SK-N-SH (cell line): ENCODE results near the gene NCKAP5. TPM values are rescaled to one million over a fixed set of nuclear protein-coding genes. Genes with fewer than 3 reads are reported as not detected.

Experiments used
- CTCF ChIA-PET: fragments of 300-600, 350-600 bp; formaldehyde crosslinking; extraction: SDS; loops from one replicate; lab custom pipeline; 2021; lab: Yijun Ruan, JAX
- POLR2A ChIA-PET: fragments of 350-600 bp; sonication (Branson Sonifier 250); formaldehyde crosslinking; extraction: SDS; loops from one replicate; lab custom pipeline; 2020; ENCODE audit warnings: antibody characterized with exemption, inconsistent platforms; lab: Yijun Ruan, JAX
- DNase-seq: peaks from one replicate; pipeline ENCODE4 v3.0.0; 2012
- H2AFZ ChIP-seq: fragments of 200-600 bp; sonication (generic); 2 replicates; pipeline ENCODE4 v1.8.1; 2016; ENCODE audit warnings: antibody characterized with exemption, mild to moderate bottlenecking, low read depth
- H3F3A ChIP-seq: fragments of 200-600 bp; sonication (generic); replicated peaks from 2 replicates; pipeline ENCODE3; 2016; ENCODE audit warnings: antibody characterized with exemption, mild to moderate bottlenecking; ENCODE audit not compliant: insufficient read depth
- H3K27ac ChIP-seq, 2 experiments: fragments of 200-500 bp in 1 of 2; fragments of 200-600 bp in 1 of 2; sonication (Bioruptor generic) in 1 of 2; sonication (generic), shearing (Covaris generic) in 1 of 2; 2 replicates each; pipeline versions ENCODE4 v1.5.1 to v1.6.1; 2014 to 2016; ENCODE audit warnings: low read depth in 2 of 2, inconsistent platforms in 1 of 2, low read length in 1 of 2, mild to moderate bottlenecking in 1 of 2, mixed read lengths in 1 of 2
- H3K27me3 ChIP-seq: fragments of 200-600 bp; sonication (generic), shearing (Covaris generic); 2 replicates; pipeline ENCODE4 v1.6.1; 2016; ENCODE audit warnings: mixed run types; ENCODE audit not compliant: insufficient read depth
- H3K36me3 ChIP-seq, 2 experiments: fragments of 200-500 bp in 1 of 2; fragments of 200-600 bp in 1 of 2; sonication (Bioruptor generic) in 1 of 2; sonication (generic) in 1 of 2; replicated peaks in 1 of 2; 2 replicates each; pipeline versions ENCODE3 to v1.5.1; 2014 to 2016; ENCODE audit warnings: low read length in 1 of 2, mild to moderate bottlenecking in 1 of 2; ENCODE audit not compliant: insufficient read depth in 2 of 2, control insufficient read depth in 1 of 2
- H3K4me1 ChIP-seq, 2 experiments: fragments of 200-500 bp in 1 of 2; fragments of 200-600 bp in 1 of 2; sonication (Bioruptor generic) in 1 of 2; sonication (generic), shearing (Covaris generic) in 1 of 2; 2 replicates each; pipeline versions ENCODE4 v1.5.1 to v1.6.1; 2014 to 2016; ENCODE audit warnings: low read depth in 1 of 2, low read length in 1 of 2, mixed run types in 1 of 2; ENCODE audit not compliant: insufficient read depth in 2 of 2, control insufficient read depth in 1 of 2
- H3K4me2 ChIP-seq: fragments of 200-600 bp; sonication (generic), shearing (Covaris generic); 2 replicates; pipeline ENCODE4 v1.6.1; 2017; ENCODE audit warnings: mixed run types
- H3K4me3 ChIP-seq, 2 experiments: fragments of 200-500 bp in 1 of 2; fragments of 200-600 bp in 1 of 2; sonication (Bioruptor generic) in 1 of 2; sonication (generic), shearing (Covaris generic) in 1 of 2; 2 replicates each; pipeline versions ENCODE4 v1.5.1 to v1.8.1; 2014 to 2016; ENCODE audit warnings: low read depth in 2 of 2, inconsistent platforms in 1 of 2, low read length in 1 of 2, mild to moderate bottlenecking in 1 of 2, mixed read lengths in 1 of 2, moderate library complexity in 1 of 2
- H3K79me2 ChIP-seq: fragments of 200-600 bp; sonication (generic); 2 replicates; pipeline ENCODE4 v1.8.1; 2017; ENCODE audit warnings: mild to moderate bottlenecking; ENCODE audit not compliant: insufficient read depth
- H3K9ac ChIP-seq: fragments of 200-600 bp; sonication (generic); 2 replicates; pipeline ENCODE4 v1.6.1; 2017; ENCODE audit warnings: mixed run types
- H3K9me2 ChIP-seq: fragments of 200-600 bp; sonication (generic); 2 replicates; pipeline ENCODE4 v1.6.1; 2017; ENCODE audit warnings: mixed run types
- H3K9me3 ChIP-seq: fragments of 200-600 bp; sonication (generic); 2 replicates; pipeline ENCODE4 v1.6.1; 2017; ENCODE audit warnings: mixed run types, mild to moderate bottlenecking, moderate library complexity
- H4K20me1 ChIP-seq: fragments of 200-600 bp; sonication (generic); 2 replicates; pipeline ENCODE4 v1.6.1; 2017; ENCODE audit warnings: mild to moderate bottlenecking, mixed run types; ENCODE audit not compliant: insufficient read depth
- CHD2 ChIP-seq: fragments of 150-350 bp; IDR thresholded peaks from 2 replicates; pipeline ENCODE4 v1.6.1; 2018; ENCODE audit warnings: low read length; ENCODE audit not compliant: partially characterized antibody
- EZH2phosphoT487 ChIP-seq: fragments of 200-600 bp; sonication (generic); IDR thresholded peaks from 2 replicates; pipeline ENCODE4 v1.6.1; 2017; ENCODE audit warnings: low read depth, mixed run types, mild to moderate bottlenecking, antibody characterized with exemption, moderate library complexity, borderline replicate concordance
- MEF2A ChIP-seq: IDR thresholded peaks from 2 replicates; pipeline ENCODE4 v1.4.0; 2012; ENCODE audit warnings: low read depth, borderline replicate concordance
- NRF1 ChIP-seq: IDR thresholded peaks from 2 replicates; pipeline ENCODE4 v1.6.1; 2012; ENCODE audit warnings: low read depth, mild to moderate bottlenecking, low read length
- PBX3 ChIP-seq: IDR thresholded peaks from 2 replicates; pipeline ENCODE4; 2012
- RCOR1 ChIP-seq: fragments of 150-350 bp; IDR thresholded peaks from 2 replicates; pipeline ENCODE4 v1.6.1; 2017; ENCODE audit warnings: antibody characterized with exemption, low read length
- REST ChIP-seq: IDR thresholded peaks from 2 replicates; pipeline ENCODE4 v1.6.1; 2012; ENCODE audit warnings: mild to moderate bottlenecking, low read depth, low read length, moderate library complexity
- SMC3 ChIP-seq: IDR thresholded peaks from 2 replicates; pipeline ENCODE4 v1.6.1; 2012; ENCODE audit warnings: low read depth, low read length, improper control_type of control experiment
- TAF1 ChIP-seq: IDR thresholded peaks from 2 replicates; pipeline ENCODE4 v1.6.1; 2012; ENCODE audit warnings: low read depth, mild to moderate bottlenecking, low read length, moderate library complexity, borderline replicate concordance
- ZBTB33 ChIP-seq: IDR thresholded peaks from 2 replicates; pipeline ENCODE4 v1.4.0; 2012; ENCODE audit warnings: low read depth, borderline replicate concordance
- WGBS: methylation state at CpG from one replicate; pipeline ENCODE4 v1.1.6; 2017; ENCODE audit warnings: low lambda C conversion rate; 5-methylcytosine and 5-hydroxymethylcytosine counted together
- polyA plus RNA-seq, 3 experiments: library from polyadenylated mRNA; depleted of rRNA; stranded (reverse); fragments of >200 nt; gene quantifications; 2 replicates each; pipeline ENCODE4 v1.2.3, GENCODE V29; 2012

NCKAP5 gene
- polyA plus RNA-seq, 1 of the 3 experiments (the other 2 are of a cell fraction): 0.02 TPM

- Histone ChIP-seq H3K27me3 (no peaks in the 10 kb centered on the region), H3K4me2 (no peak overlapping the region), H3K4me3 (no peak overlapping the region), H4K20me1 (no peaks in the 10 kb centered on the region), H3K9ac (no peak overlapping the region), H3K79me2 (no peaks in the 10 kb centered on the region), H3K36me3 (no peaks in the 10 kb centered on the region), H3K9me2 (no peaks in the 10 kb centered on the region), H3K27ac (no peak overlapping the region), H2AFZ (no peak overlapping the region), H3K9me3 (no peaks in the 10 kb centered on the region), H3K4me1 (no peaks in the 10 kb centered on the region), H3F3A (no peaks in the 10 kb centered on the region)
- DNase-seq: no peak
- 68% methylated on average over 1 of the region's 1 CpG for WGBS
- TF ChIP-seq EZH2phosphoT487 (no peak), MEF2A (no peak), PBX3 (no peak), NRF1 (no peak), SMC3 (no peak)
- ChIA-PET POLR2A (no interaction called here), CTCF (no interaction called here)
Observed at GRCh38 chr2:133303150-133303549, 265.1 kb downstream of the NCKAP5 start.

- POLR2A ChIA-PET: no interaction called here
- no peaks in the 10 kb centered on the region for H3K36me3 ChIP-seq
- H3K27ac ChIP-seq: no peak overlapping the region
- no peaks in the 10 kb centered on the region for H3F3A ChIP-seq
- no peak overlapping the region for H2AFZ ChIP-seq
- DNase-seq: no peak
- H3K9me3 ChIP-seq: no peaks in the 10 kb centered on the region
- no peaks in the 10 kb centered on the region for H3K79me2 ChIP-seq
- TF ChIP-seq CHD2: no peak
- no peak for TF ChIP-seq TAF1
- no peak for TF ChIP-seq RCOR1
- TF ChIP-seq ZBTB33: no peak
- no peak for TF ChIP-seq REST
- no peaks in the 10 kb centered on the region for H4K20me1 ChIP-seq
- H3K27me3 ChIP-seq: no peaks in the 10 kb centered on the region
- H3K4me2 ChIP-seq: no peak overlapping the region
- no peak overlapping the region for H3K4me3 ChIP-seq
- H3K9ac ChIP-seq: no peak overlapping the region
- CTCF ChIA-PET: no interaction called here
- H3K4me1 ChIP-seq: no peaks in the 10 kb centered on the region; a peak in 1 of 4 replicates
- H3K9me2 ChIP-seq: no peaks in the 10 kb centered on the region
Observed at GRCh38 chr2:133296401-133296800, 271.9 kb downstream of the NCKAP5 start.
